Vagina (tissue), 2 donors: ENCODE results near the gene KDM4D.

Experiments
- CTCF ChIP-seq, 3 experiments: fragments of 450-650 bp in 2 of 3; fragments of 200-600 bp in 1 of 3; sonication (generic) in 1 of 3; IDR thresholded peaks; one replicate each; pipeline ENCODE4 v1.5.1; 2017 to 2019; ENCODE audit warnings: antibody characterized with exemption in 3 of 3, mild to moderate bottlenecking in 2 of 3, moderate library complexity in 2 of 3
- POLR2A ChIP-seq, 2 donors: fragments of 450-650 bp; IDR thresholded peaks; one replicate each; pipeline ENCODE4 v1.6.1; 2017; ENCODE audit warnings: antibody characterized with exemption in 2 of 2, mild to moderate bottlenecking in 2 of 2, moderate library complexity in 2 of 2

- TF ChIP-seq POLR2A (IDR thresholded peaks at IDR 0.05) (no peak), CTCF (IDR thresholded peaks at IDR 0.05) (no peak)
Observed at GRCh38 chr11:94939346-94939745, 34.2 kb upstream of the KDM4D start.
